Upper lobe of left lung (tissue), 6 donors: Measurements from ENCODE around the gene RUFY1. TPM values are rescaled to one million over a fixed set of nuclear protein-coding genes. Genes with fewer than 3 reads are reported as not detected.

Experiments used
- small RNA-seq, 4 donors: library from RNA; depleted of rRNA; stranded (forward); fragments of <200 nt; gene quantifications; one replicate each; pipeline ENCODE3, GENCODE V24; 2016
- total RNA-seq, 6 donors: library from RNA; depleted of rRNA in 4 of 6; stranded (reverse); fragments of >200 nt in 4 of 6; gene quantifications; one replicate each; pipeline versions ENCODE4 v1.1.0 to v1.2.1, GENCODE V29; 2016 to 2021
- donor health status: DM: no; HTN: no; CAD: no; lungs with moderate emphysema.
- donor health status: DM: no; HTN: yes; CAD: no; lungs with severe emphysema.

Gene RUFY1
- total RNA-seq, 6 donors from 2014 or later = 42.3 to 128 (median 74.7) TPM

Small RNA genes within 50 kb of the gene (small RNA-seq; reads per million reads assigned to genes)
- gene AC136628.3 = 0 reads per million in 4 donors
- gene RF00017 = 0 reads per million in 4 donors

Other genes with a start within 250 kb of the RUFY1 start
- gene ADAMTS2, start 205.1 kb upstream of the RUFY1 start, total RNA-seq = 100 to 1,000 TPM in 1 of 6 donors, 10 to 100 TPM in 5; 10.0 to 114 (median 25.7) TPM
- gene HNRNPH1, start 73.1 kb downstream of the RUFY1 start, total RNA-seq = 1,000 to 10,000 TPM in 1 of 6 donors, 100 to 1,000 TPM in 5; 366 to 1,930 (median 429) TPM
- gene CBY3, start 130.5 kb downstream of the RUFY1 start, total RNA-seq = 1 to 10 TPM in 3 of 6 donors, not detected in 3; 1.7 to 2.1 (median 1.8) TPM
- gene CANX, start 148.4 kb downstream of the RUFY1 start, total RNA-seq = 100 to 1,000 TPM; 139 to 754 (median 342) TPM
- gene MAML1, start 182.3 kb downstream of the RUFY1 start, total RNA-seq = 10 to 100 TPM; 22.5 to 59.7 (median 26.7) TPM
- gene LTC4S, start 243.4 kb downstream of the RUFY1 start, total RNA-seq = 10 to 100 TPM in 5 of 6 donors, 1 to 10 TPM in 1; 6.7 to 33.1 (median 21.3) TPM